OCI-LY3 (cell line): ENCODE measurements around the gene OR14J1.

Experiments used
- EZH2phosphoT487 ChIP-seq: fragments of 200-600 bp; shearing (Covaris generic); IDR thresholded peaks from 2 replicates; pipeline ENCODE4 v1.6.1; 2018; ENCODE audit warnings: antibody characterized with exemption, mixed run types, low read depth
- TF ChIP-seq, protein P1 (sequence below): fragments of 200-600, 300-600 bp; sonication (generic); IDR thresholded peaks from 2 replicates; pipeline ENCODE4 v1.5.1; 2014; ENCODE audit warnings: antibody characterized with exemption, low read length, low read depth

GRCh38 chr6:29325777-29326176 lies 24.3 kb downstream of the OR14J1 start:
- TF ChIP-seq, protein P1, sequence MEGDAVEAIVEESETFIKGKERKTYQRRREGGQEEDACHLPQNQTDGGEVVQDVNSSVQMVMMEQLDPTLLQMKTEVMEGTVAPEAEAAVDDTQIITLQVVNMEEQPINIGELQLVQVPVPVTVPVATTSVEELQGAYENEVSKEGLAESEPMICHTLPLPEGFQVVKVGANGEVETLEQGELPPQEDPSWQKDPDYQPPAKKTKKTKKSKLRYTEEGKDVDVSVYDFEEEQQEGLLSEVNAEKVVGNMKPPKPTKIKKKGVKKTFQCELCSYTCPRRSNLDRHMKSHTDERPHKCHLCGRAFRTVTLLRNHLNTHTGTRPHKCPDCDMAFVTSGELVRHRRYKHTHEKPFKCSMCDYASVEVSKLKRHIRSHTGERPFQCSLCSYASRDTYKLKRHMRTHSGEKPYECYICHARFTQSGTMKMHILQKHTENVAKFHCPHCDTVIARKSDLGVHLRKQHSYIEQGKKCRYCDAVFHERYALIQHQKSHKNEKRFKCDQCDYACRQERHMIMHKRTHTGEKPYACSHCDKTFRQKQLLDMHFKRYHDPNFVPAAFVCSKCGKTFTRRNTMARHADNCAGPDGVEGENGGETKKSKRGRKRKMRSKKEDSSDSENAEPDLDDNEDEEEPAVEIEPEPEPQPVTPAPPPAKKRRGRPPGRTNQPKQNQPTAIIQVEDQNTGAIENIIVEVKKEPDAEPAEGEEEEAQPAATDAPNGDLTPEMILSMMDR, result no peak
- TF ChIP-seq EZH2phosphoT487, result no peak
